HAP-1 (cell line): ENCODE measurements around the gene AREG.

Experiments
- DNase-seq, 2 experiments: peaks; one replicate each; pipeline ENCODE4 v3.0.0-alpha.2; 2016 to 2020; ENCODE audit warnings: low spot score in 2 of 2
- H3K27me3 ChIP-seq: fragments of 250-450 bp; sonication (Bioruptor Pico); 2 replicates; pipeline ENCODE4 v1.5.1; 2020; ENCODE audit warnings: low read depth, mild to moderate bottlenecking, moderate library complexity
- H3K36me3 ChIP-seq: fragments of 250-450 bp; sonication (Bioruptor Pico); replicated peaks from 2 replicates; pipeline ENCODE4 v1.5.1; 2020; ENCODE audit warnings: mild to moderate bottlenecking
- H3K4me1 ChIP-seq: fragments of 250-450 bp; sonication (Bioruptor Pico); 2 replicates; pipeline ENCODE4 v1.5.1; 2020; ENCODE audit warnings: mild to moderate bottlenecking
- H3K4me3 ChIP-seq: fragments of 250-450 bp; sonication (Bioruptor Pico); 2 replicates; pipeline ENCODE4 v1.5.1; 2020; ENCODE audit warnings: mild to moderate bottlenecking, moderate library complexity
- H3K9me3 ChIP-seq: fragments of 250-450 bp; sonication (Bioruptor Pico); 2 replicates; pipeline ENCODE4 v1.5.1; 2020; ENCODE audit warnings: mild to moderate bottlenecking, moderate library complexity
- in situ Hi-C: fragments of 300-500 bp; cut with MboI; formaldehyde crosslinking; loops from 3 replicates; pipeline ENCODE4 v1.14.3; 2020; ENCODE audit warnings: low sequenced_read_pairs, inconsistent platforms, mixed read lengths

Gene AREG

GRCh38 chr4:74460833-74461232, 15.9 kb downstream of the AREG start:
- Histone ChIP-seq H3K9me3 (no peaks in the 10 kb centered on the region), H3K36me3 (no peaks in the 10 kb centered on the region), H3K4me3 (no peak overlapping the region), H3K4me1 (peaks cover 8% of the 10 kb centered on the region; the same call in 1 of the 2 replicates), H3K27me3 (no peaks in the 10 kb centered on the region; the same call in 1 of the 2 replicates)
- DNase-seq: no peak
- in situ Hi-C loops: no loop called here

DNA sequence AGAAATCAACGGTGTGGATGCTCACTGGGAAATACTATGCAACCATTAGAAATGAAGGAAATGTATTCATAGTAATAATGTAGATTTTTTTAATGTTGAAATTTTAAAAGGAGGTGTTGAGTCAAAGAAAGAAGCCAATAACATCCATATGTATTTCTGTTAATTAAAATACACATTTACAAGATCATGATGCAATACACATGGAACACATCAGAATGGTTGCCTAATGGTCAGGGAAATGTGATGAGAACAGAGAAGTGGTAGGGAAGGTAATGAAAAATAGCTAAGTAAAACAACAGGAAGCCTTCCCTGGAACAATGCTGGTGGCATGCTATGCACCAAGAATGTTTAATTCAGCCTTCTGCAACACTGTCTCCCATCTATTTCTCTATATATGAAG, 18.2 kb downstream of the AREG start:
- H3K4me1 ChIP-seq: peaks cover 6% of the 10 kb centered on the region; the same call in 1 of the 2 replicates
- H3K27me3 ChIP-seq: no peaks in the 10 kb centered on the region; the same call in 1 of the 2 replicates
- in situ Hi-C loops: no loop called here
- DNase-seq: no peak
- H3K9me3 ChIP-seq: no peaks in the 10 kb centered on the region
- H3K4me3 ChIP-seq: no peak overlapping the region
- H3K36me3 ChIP-seq: no peaks in the 10 kb centered on the region

- Histone ChIP-seq H3K4me3 (no peak overlapping the region), H3K4me1 (no peaks in the 10 kb centered on the region), H3K36me3 (no peaks in the 10 kb centered on the region), H3K9me3 (no peaks in the 10 kb centered on the region), H3K27me3 (no peaks in the 10 kb centered on the region; the same call in 1 of the 2 replicates)
- in situ Hi-C loops: no loop called here
- no peak for DNase-seq
Observed at GRCh38 chr4:74464291-74464690, 19.4 kb downstream of the AREG start.

DNA sequence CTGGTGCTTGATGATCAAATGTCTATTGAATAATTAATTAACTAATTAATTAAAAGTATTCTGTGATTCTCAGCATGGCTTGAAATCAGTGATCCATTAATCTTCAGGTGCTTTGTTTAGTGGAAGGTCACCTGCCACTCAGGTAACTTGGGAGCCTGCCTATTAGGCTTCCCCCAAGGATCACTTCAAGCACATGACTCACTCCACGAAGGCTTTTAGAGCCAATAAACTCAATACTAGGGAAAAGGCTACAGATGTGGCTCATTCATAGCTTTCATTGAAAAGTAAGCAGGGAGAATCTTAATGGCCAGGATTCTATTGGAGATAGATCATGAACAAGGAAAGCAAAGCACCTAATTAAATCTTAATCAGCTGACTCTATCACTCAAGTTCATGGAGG, 21.3 kb downstream of the AREG start:
- Histone ChIP-seq H3K4me3 (no peak overlapping the region), H3K27me3 (no peaks in the 10 kb centered on the region; the same call in 1 of the 2 replicates), H3K4me1 (no peaks in the 10 kb centered on the region), H3K9me3 (no peaks in the 10 kb centered on the region), H3K36me3 (no peaks in the 10 kb centered on the region)
- no peak for DNase-seq
- in situ Hi-C loops: no loop called here

GRCh38 chr4:74471264-74471663, 26.3 kb downstream of the AREG start:
- H3K36me3 ChIP-seq: no peaks in the 10 kb centered on the region
- no peak for DNase-seq
- H3K4me1 ChIP-seq: no peaks in the 10 kb centered on the region
- H3K9me3 ChIP-seq: no peaks in the 10 kb centered on the region
- in situ Hi-C loops: no loop called here
- H3K4me3 ChIP-seq: no peak overlapping the region
- no peaks in the 10 kb centered on the region for H3K27me3 ChIP-seq

GRCh38 chr4:74473155-74473811, 28.3 kb downstream of the AREG start:
- no peaks in the 10 kb centered on the region for H3K27me3 ChIP-seq
- no peaks in the 10 kb centered on the region for H3K9me3 ChIP-seq
- no peak for DNase-seq
- in situ Hi-C loops: no loop called here
- no peaks in the 10 kb centered on the region for H3K36me3 ChIP-seq
- H3K4me1 ChIP-seq: no peaks in the 10 kb centered on the region
- no peak overlapping the region for H3K4me3 ChIP-seq

DNA sequence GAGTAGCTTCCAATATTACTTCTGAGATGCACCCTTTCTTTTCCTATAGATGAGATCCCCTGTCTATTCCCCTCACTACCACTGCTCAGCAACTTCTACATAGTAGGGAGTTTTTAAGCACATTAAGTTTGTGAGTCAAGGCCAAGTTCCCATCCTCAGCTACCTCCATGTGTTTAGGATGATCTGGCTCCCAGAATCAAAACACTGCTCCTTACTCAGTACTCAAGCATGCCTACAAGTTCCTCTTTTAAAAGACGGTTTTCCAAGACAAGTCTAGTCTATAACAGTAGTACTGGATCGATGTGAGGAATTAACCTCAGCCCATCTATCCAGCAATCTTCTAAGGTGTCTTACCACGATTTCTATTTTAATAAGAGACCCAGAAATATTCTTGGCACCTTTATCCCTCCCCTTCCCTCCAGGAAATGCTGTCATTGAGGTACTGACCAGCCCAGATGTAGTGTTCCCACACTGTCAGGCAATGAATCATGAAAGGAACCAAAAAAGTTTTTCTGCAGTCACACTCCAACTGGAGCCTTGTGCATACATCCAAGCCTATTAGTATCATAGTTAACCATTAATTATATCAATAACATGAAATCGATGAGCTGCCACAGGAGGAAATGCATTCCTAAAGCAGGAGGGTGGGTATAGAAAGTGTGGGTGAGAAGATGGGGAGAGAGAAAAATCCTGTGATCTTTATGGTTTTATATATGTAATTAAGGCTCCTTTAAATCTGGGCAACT, 29.6 kb downstream of the AREG start:
- Histone ChIP-seq H3K27me3 (no peaks in the 10 kb centered on the region), H3K9me3 (no peaks in the 10 kb centered on the region), H3K4me3 (no peak overlapping the region), H3K36me3 (no peaks in the 10 kb centered on the region), H3K4me1 (no peaks in the 10 kb centered on the region)
- no peak for DNase-seq
- in situ Hi-C loops: no loop called here

- H3K27me3 ChIP-seq: no peaks in the 10 kb centered on the region
- H3K4me3 ChIP-seq: no peak overlapping the region
- in situ Hi-C loops: no loop called here
- no peaks in the 10 kb centered on the region for H3K9me3 ChIP-seq
- H3K36me3 ChIP-seq: no peaks in the 10 kb centered on the region
- no peak for DNase-seq
- H3K4me1 ChIP-seq: no peaks in the 10 kb centered on the region
Observed at GRCh38 chr4:74475091-74475800, 30.3 kb downstream of the AREG start.

DNA sequence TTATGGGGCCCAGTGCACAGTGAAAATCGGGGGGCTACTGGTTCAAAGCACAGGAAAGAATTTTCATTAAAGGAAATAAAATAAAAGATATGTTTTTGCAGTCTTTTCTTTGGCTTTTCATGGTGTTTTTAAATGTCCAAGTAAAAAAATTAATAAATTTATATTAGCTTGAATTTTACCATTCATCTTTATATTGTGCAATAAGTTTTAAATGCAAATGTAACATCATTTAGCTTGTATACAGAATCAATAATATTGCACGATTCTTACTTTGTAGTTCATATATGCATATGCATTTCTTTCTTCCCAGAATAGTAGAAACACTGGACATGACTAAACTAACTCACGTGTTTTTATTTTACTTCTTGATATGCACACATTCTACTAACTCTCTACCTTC, 31.0 kb downstream of the AREG start:
- no peaks in the 10 kb centered on the region for H3K4me1 ChIP-seq
- H3K4me3 ChIP-seq: no peak overlapping the region
- in situ Hi-C loops: no loop called here
- no peaks in the 10 kb centered on the region for H3K36me3 ChIP-seq
- DNase-seq: no peak
- H3K27me3 ChIP-seq: no peaks in the 10 kb centered on the region
- H3K9me3 ChIP-seq: no peaks in the 10 kb centered on the region

DNA sequence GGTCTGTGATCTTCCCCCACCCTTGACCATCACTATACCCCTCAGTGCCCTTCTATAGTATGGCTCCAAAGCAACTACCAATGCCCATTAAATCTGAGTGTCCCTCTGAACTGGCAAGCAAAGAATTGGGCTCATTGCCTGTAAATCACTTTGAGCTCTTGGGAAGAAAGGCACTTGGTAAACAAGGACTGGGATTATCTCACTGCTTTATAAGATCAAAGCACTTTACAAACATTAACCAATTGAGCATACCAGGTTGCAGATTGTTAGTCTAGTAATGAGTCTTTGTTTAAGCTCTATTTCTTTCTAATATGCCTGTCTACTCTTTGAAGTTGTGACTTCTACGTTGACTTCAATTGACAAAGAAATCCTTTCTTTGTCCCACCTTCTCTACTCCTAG, 34.1 kb downstream of the AREG start:
- DNase-seq: no peak
- in situ Hi-C loops: no loop called here
- Histone ChIP-seq H3K9me3 (no peaks in the 10 kb centered on the region), H3K27me3 (no peaks in the 10 kb centered on the region), H3K36me3 (no peaks in the 10 kb centered on the region), H3K4me3 (no peak overlapping the region), H3K4me1 (no peaks in the 10 kb centered on the region)

- peaks cover 7% of the 10 kb centered on the region for H3K27me3 ChIP-seq
- no peaks in the 10 kb centered on the region for H3K4me1 ChIP-seq
- H3K36me3 ChIP-seq: no peaks in the 10 kb centered on the region
- DNase-seq: no peak
- in situ Hi-C loops: no loop called here
- no peak overlapping the region for H3K4me3 ChIP-seq
- H3K9me3 ChIP-seq: no peaks in the 10 kb centered on the region
Observed at GRCh38 chr4:74480267-74480666, 35.3 kb downstream of the AREG start.

DNA sequence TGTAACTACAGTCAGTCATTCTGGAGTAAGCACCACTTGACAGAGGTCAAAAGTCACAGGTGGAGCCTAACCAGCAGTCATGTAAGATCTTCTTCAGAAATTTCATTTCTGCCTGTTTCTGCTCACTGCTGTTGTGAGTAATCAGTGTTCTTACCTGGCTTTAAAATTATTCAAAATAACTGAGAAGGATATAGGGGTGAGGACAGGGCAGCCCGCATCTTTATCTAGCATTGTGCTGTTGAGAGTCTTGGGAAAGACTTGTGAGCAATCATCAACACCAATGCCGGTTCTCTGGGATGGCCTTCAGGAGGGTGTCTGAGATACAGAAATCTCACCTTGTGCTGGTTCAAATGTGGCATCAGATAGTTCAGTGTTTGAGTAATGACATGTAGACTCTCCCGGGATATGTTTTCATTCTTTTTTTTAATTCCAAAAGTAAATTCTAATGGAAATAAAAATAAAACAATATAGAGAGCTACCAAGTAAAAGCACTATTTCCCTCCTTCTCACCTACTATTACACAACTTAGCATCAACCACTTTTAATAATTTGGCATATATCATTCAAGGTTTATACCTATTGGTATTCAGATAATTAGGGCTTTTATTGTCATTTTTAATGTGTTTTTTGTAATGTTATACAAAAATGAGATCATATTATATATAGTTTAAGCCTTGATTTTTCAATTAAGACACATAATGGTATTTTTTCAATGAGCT, 37.1 kb downstream of the AREG start:
- DNase-seq: no peak
- Histone ChIP-seq H3K36me3 (no peaks in the 10 kb centered on the region), H3K9me3 (no peaks in the 10 kb centered on the region), H3K4me3 (no peak overlapping the region), H3K4me1 (no peaks in the 10 kb centered on the region), H3K27me3 (peaks cover 10% of the 10 kb centered on the region)
- in situ Hi-C loops: no loop called here

- Histone ChIP-seq H3K4me1 (no peaks in the 10 kb centered on the region), H3K27me3 (peaks cover 10% of the 10 kb centered on the region), H3K36me3 (no peaks in the 10 kb centered on the region), H3K4me3 (no peak overlapping the region), H3K9me3 (no peaks in the 10 kb centered on the region)
- in situ Hi-C loops: no loop called here
- DNase-seq: no peak
Observed at GRCh38 chr4:74483226-74483911, 38.4 kb downstream of the AREG start.
